GM21367 (cell line): ENCODE measurements around the gene AGFG2.
"Not testable (repeated sequence)": the region's sequence is repeated elsewhere in the genome, so short reads cannot be mapped to it uniquely, and the experiment has no call there.

Experiments
- ATAC-seq: cut with Tn5 transposase; IDR thresholded peaks from one replicate; pipeline ENCODE4 v1.9.1; 2021; ENCODE audit not compliant: unreplicated experiment

AGFG2 gene, protein sequence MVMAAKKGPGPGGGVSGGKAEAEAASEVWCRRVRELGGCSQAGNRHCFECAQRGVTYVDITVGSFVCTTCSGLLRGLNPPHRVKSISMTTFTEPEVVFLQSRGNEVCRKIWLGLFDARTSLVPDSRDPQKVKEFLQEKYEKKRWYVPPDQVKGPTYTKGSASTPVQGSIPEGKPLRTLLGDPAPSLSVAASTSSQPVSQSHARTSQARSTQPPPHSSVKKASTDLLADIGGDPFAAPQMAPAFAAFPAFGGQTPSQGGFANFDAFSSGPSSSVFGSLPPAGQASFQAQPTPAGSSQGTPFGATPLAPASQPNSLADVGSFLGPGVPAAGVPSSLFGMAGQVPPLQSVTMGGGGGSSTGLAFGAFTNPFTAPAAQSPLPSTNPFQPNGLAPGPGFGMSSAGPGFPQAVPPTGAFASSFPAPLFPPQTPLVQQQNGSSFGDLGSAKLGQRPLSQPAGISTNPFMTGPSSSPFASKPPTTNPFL

DNA sequence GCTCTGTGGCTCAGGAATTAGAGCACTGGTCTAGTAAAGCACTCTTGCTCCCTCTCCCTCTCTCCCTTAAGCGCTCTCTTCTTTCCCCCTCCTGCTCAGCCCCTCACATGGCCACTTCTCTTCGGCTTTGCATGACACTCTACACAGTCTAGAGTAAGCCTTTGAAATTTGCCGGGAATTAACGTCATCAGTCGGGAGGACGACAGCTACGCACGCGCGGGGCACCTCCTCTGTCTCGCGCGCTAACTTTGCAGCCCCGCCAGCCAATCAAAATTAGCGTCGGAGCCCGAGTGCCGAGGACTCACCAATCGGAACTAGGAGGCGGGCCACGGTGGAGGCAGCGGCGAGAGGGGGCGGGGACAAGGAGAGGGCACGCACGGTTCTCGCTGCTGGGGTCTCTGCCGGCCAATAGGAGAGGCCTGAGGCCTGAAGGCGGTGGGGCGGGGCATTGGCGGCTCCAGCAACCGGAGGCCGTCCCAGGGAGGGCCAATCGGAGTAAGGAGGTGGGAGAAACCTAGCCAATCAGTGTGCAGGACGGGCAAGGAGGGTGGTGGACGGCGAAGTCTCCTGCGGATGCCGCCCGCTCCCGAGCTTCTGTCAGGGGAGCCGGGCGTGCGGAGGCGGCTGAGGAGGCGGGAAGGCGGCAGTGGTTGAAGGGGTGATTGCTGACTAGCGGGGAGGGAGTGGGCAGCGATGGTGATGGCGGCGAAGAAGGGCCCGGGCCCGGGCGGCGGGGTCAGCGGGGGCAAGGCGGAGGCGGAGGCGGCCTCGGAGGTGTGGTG lies at the start of gene AGFG2:
TSS of gene AGFG2 (plus strand) at position 550 of the 782 bp plus-strand sequence. CDS start at position 694, 144 bp downstream.
- peak; percentile 88 for ATAC-seq

GRCh38 chr7:100489824-100490223 lies 49.2 kb upstream of the AGFG2 start:
- no peak for ATAC-seq

- ATAC-seq = no peak
Measured at GRCh38 chr7:100490483-100491191, 48.4 kb upstream of the AGFG2 start.

GRCh38 chr7:100491192-100491578 lies 47.8 kb upstream of the AGFG2 start:
- no peak for ATAC-seq

- ATAC-seq = no peak
Measured at GRCh38 chr7:100492738-100493475, 46.1 kb upstream of the AGFG2 start.

- no peak for ATAC-seq
Measured at GRCh38 chr7:100493476-100494264, 45.3 kb upstream of the AGFG2 start.

DNA sequence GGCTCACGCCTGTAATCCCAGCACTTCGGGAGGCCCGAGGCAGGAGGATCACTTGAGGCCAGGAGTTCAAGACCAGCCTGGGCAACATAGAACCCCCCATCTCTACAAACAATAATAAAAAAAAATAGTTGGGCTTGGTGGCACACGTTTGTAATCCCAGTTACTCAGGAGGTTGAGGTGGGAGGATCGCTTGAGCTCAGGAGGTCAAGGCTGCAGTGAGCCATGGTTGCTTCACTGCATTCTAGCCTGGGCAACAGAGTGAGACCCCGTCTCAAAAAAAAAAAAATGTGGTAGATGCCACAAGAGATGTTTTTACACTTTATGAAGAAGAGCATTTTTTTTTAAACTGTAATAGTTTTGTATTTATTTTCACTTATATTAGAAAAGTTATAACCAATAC lies 42.5 kb upstream of the AGFG2 start:
- no peak for ATAC-seq

DNA sequence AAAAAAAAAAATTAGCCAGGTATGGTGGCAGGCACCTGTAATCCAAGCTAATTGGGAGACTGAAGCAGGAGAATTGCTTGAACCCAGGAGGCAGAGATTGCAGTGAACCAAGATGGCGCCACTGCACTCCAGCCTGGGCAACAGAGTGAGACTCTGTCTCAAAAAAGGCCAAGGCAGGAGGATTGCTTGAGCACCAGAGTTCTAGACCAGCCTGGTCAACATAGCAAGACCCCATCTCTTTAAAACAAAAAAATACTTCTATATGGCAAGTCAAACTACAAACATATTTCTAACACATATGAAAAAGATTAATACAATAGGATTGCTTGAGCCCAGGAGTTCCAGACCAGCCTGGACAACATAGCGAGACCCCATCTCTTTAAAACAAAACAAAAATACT lies 38.3 kb upstream of the AGFG2 start:
- ATAC-seq = not testable (repeated sequence)

DNA sequence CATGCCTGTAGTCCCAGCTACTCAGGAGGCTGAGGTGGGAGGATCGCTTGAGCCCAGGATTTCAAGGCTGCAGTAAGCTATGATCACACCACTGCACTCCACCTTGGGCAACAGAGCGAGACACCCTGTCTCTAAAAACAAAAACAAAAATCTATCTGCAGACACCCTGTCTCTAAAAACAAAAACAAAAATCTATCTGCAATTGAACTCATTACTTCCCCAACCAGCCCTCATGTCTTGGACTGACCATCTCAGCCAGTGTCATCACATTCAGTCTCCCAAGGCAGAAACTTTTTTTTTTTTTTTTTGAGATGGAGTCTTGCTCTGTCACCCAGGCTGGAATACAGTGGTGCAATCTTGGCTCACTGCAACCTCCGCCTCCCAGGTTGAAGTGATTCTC lies 35.0 kb upstream of the AGFG2 start:
- ATAC-seq = not testable (repeated sequence)

GRCh38 chr7:100504887-100505611 lies 34.0 kb upstream of the AGFG2 start:
- ATAC-seq = no peak

DNA sequence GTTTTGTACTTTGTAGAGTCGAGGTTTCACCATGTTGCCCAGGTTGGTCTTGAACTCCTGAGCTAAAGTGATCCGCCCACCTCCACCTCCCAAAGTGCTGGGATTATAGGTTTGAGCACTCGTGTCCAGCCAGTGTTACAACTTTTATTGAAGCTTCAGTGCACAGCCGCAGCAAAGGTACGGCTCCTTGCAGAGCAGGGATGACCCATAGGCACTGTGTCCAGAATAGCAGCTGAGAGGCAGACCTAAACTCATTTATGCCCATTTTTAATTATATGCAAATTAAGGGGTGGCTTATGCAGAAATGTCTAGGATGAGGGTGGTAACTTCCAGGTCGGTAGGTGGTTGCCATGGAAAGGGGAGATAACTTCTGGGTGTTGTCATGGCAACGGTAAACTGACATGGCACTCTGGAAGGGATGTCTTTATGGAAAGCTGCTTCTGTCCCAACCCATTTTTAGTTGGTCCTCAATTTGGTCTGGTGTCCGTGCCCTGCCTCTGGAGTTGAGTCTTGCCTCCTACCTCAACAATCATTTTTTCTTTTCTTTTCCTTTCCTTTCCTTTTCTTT lies 32.6 kb upstream of the AGFG2 start:
- no peak for ATAC-seq

DNA sequence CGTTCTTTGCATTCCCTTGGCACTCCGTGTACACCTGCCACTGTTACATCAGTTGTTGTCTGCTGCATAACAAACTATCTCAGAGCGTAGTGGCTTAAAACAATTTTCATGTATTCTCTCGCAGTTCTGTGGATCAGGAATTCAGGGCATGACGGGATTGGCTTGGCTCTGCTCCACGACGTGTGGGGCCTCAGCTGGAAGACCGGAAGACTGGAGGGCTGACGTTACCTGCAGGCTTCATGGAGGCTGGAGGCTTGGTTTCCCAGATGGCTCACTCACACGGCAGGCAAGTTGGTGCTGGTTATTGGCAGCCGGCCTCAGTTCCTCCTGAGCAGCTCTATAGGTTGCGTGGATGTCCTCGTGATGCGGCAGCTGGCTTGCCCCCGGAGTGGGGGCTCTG lies 29.8 kb upstream of the AGFG2 start:
- no peak for ATAC-seq

DNA sequence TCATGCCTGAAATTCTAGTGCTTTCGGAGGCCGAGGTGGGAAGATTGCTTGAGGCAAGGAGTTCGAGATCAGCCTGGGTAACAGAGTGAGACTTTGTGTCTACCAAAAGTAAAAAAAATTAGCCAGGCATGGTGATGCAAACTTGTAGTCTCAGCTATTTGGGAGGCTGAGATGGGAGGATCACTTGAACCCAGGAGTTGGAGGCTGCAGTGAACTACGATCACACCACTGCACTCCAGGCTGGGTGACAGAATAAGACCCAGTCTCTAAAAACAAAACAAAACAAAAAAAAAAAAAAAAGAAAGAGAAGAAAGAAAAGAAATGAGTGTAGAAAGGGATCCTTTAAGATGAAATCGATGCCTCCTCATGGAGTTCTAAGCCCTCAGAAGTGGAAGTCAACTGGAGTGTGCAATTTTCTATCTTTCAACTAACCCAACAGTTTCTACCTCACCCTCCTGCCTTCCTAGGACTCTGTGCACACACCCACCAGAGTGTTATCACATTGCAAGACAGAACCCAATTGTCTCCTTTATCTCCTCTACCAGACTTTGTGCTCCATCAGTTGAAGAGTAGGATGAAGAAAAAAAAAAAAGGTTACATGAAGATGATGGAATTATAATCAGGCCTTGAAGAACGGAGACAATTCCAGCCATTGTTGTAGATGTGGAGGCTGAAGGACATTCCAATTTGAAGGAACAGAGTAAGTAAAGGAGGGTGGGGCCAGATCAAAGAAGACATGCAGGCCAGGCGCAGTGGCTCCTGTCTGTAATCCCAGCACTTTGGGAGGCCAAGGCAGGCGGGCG lies 28.4 kb upstream of the AGFG2 start:
- no peak for ATAC-seq

DNA sequence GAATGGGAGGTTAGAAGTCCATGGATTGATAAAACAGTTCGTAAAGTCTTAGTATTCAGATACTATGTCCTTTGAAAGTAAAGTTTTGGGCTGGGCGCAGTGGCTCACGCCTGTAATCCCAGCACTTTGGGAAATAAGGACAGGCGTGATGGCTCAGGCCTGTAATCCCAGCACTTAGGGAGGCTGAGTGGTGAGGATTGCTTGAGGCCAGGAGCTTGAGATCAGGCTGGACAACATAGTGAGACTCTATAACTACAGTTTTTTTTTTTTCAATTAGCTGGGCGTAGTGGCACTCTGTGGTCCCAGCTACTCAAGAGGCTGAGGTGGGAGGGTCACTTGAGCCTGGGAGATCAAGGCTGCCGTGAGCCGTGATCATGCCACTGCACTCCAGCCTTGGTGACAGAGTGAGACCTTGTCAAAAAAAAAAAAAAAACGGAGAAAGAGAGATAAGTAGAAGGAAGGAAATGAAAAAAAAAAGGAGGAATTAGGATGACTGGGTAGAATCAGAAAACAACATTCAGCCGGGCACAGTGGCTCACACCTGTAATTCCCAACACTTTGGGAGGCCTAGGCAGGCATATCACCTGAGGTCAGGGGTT lies 25.7 kb upstream of the AGFG2 start:
- no peak for ATAC-seq

- no peak for ATAC-seq
Measured at GRCh38 chr7:100515072-100515532, 23.9 kb upstream of the AGFG2 start.

GRCh38 chr7:100516135-100516812 lies 22.7 kb upstream of the AGFG2 start:
- no peak for ATAC-seq

DNA sequence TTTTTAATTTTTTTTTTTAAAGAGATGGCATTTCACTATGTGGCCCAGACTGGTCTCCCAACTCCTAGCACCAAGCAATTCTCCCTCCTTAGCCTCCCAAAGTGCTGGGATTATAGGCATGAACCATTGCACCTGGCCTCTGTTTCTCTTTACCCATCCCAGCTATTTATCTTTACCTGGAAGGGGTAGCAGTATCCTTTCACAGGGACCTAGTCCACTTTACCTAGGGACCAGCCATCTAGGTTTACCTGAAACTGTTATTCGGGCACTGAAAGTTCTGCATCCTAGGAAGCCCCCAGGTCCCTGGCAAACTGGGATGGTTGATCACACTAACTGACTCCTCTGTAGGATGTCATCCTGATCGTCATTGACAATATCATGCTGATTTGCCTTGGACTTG lies 21.7 kb upstream of the AGFG2 start:
- ATAC-seq = no peak
